Sigmoid colon (tissue), 4 donors: ENCODE measurements around the gene SPATC1L.

ENCODE experiments used
- POLR2A ChIP-seq, 2 donors: fragments of 450-650 bp; IDR thresholded peaks; one replicate each; pipeline ENCODE4 v1.6.1; 2016; ENCODE audit warnings: antibody characterized with exemption in 2 of 2, mild to moderate bottlenecking in 2 of 2, moderate library complexity in 2 of 2
- POLR2AphosphoS5 ChIP-seq, 4 donors: sonication (generic); formaldehyde crosslinking; IDR thresholded peaks; one replicate each; pipeline ENCODE4 v1.6.1; 2017; ENCODE audit warnings: antibody characterized with exemption in 4 of 4
- TF ChIP-seq, protein P1 (sequence below), 4 experiments: fragments of 450-650 bp in 3 of 4; fragments of 200-600 bp in 1 of 4; IDR thresholded peaks; one replicate each; pipeline ENCODE4 v1.5.1; 2016 to 2019; ENCODE audit warnings: antibody characterized with exemption in 4 of 4, mild to moderate bottlenecking in 3 of 4, moderate library complexity in 2 of 4

DNA sequence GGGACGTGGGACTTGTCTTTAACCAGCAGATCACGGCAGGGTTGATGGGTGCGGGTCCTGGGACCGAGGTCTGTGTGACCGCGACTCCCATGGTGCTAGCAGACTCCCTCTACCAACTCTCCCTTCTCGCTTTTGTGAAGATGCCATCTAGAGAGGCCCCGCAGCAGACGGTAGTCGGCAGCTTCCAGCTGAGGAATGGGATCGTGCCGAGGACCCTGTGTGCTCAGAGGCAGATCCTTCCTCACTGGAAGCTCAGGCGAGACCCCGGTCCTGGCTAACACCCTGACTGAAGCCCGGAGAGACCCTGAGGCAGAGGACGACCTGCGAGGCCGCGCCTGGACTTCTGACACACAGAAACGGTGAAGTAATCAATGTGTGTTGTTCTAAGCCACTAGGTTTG, 12.5 kb upstream of the SPATC1L start:
- TF ChIP-seq, protein P1, sequence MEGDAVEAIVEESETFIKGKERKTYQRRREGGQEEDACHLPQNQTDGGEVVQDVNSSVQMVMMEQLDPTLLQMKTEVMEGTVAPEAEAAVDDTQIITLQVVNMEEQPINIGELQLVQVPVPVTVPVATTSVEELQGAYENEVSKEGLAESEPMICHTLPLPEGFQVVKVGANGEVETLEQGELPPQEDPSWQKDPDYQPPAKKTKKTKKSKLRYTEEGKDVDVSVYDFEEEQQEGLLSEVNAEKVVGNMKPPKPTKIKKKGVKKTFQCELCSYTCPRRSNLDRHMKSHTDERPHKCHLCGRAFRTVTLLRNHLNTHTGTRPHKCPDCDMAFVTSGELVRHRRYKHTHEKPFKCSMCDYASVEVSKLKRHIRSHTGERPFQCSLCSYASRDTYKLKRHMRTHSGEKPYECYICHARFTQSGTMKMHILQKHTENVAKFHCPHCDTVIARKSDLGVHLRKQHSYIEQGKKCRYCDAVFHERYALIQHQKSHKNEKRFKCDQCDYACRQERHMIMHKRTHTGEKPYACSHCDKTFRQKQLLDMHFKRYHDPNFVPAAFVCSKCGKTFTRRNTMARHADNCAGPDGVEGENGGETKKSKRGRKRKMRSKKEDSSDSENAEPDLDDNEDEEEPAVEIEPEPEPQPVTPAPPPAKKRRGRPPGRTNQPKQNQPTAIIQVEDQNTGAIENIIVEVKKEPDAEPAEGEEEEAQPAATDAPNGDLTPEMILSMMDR (IDR thresholded peaks at IDR 0.05): no peak
- no peak for TF ChIP-seq POLR2AphosphoS5 (IDR thresholded peaks at IDR 0.05)
- TF ChIP-seq POLR2A (IDR thresholded peaks at IDR 0.05): no peak
